Superior temporal gyrus (tissue), 1 donor: ENCODE measurements around the gene RPS16.

Source experiments
- DNase-seq: peaks from one replicate; pipeline ENCODE4 v3.0.0-alpha.2; 2016; ENCODE audit errors: extremely low spot score

Gene RPS16

DNA sequence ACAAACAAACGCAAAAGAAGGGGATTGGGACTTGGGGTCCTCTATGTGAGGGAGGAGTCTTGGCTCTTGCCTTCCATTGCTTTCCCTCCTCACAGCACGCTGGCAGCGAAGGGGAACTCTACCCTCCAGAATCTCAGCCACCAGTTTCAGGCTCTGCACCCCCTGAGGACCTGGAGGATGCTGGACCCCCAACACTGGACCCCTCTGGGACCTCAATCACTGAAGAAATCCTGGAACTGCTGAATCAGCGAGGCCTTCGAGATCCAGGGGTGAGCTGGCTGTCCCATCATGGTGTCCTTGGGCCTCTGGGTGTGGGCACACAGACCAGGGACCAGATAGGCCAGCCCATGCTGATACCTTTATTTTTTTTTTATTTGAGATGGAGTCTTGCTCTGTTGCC lies 13.7 kb downstream of the RPS16 start:
- no peak for DNase-seq

- no peak for DNase-seq
These were observed 15.0 kb downstream of the RPS16 start for GRCh38 chr19:39420769-39421168.

DNA sequence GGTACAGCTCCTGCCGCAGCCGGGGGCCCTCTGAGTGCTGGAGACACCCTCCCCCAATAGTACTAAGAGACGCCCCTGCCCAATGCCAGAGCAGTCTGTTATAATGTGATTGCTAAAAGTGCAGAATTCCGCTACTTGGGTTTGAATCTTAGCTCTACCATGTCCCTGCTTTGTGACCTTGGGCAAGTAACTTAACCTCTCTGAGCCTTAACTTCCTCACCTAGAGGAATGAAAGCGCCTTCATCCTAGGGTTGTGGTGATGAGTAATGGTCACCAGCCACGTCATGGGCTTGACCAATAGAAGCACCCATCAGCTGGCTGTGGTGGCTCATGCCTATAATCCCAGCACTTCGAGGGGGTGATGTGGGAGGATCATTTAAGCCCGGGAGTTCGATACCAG lies 16.7 kb downstream of the RPS16 start:
- no peak for DNase-seq

DNA sequence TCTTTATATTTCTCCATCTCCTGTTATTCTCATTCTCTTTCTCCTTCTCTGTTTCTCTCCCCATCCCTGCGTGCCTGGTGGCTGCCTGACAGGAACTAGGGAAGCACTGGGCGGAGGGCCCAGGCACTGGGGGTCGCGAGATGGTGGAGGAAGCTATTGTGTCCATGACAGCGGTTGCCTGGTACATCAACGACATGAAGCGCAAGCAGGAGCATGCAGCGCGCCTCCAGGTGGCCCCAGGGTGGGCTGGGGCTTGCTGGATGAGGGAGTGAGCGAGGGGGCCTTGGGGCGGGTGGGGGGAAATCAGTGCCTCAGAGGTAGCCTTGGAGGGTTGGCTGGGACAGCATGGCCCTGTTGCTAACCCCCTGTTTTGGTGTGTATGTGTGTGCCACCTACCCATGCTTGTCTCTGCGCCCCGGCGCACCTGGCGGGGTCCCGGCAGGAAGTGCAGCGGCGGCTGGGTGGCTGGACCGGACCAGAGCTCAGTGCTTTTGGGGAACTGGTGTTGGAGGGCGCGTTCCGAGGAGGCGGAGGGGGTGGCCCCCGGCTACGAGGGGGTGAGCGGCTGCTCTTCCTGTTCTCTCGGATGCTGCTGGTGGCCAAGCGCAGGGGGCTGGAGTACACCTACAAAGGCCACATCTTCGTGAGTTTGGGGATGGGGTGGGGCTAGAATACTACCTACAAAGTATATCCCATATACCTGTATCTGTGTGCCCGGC lies 18.1 kb downstream of the RPS16 start:
- DNase-seq, result no peak

- no peak for DNase-seq
These were observed 19.3 kb downstream of the RPS16 start for GRCh38 chr19:39416152-39417120.

- DNase-seq, result no peak
These were observed 20.4 kb downstream of the RPS16 start for GRCh38 chr19:39415111-39416046.

- DNase-seq, result no peak
These were observed 21.7 kb downstream of the RPS16 start for GRCh38 chr19:39413911-39414608.

- no peak for DNase-seq
These were observed 22.4 kb downstream of the RPS16 start for GRCh38 chr19:39413272-39413910.

DNA sequence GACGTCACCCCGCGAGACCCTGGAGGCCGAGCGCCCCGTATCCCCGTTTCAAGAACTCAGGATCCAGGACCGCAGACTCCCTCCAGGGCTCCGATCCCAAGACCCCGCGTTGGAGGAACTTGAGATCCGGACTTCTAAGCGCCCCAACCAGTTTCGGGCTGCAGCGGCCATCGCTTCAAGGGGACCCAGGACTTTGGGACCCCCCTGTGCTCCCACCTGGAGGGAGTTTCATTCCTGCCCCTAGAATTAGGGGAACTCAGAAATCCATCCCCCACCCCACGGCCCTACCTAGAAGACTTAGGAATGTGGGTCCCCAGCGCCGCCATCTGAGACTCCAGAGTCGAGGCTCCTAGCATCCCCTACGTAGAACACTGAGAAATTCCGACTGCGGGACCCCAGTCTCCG lies 22.9 kb downstream of the RPS16 start:
- DNase-seq, result no peak

DNA sequence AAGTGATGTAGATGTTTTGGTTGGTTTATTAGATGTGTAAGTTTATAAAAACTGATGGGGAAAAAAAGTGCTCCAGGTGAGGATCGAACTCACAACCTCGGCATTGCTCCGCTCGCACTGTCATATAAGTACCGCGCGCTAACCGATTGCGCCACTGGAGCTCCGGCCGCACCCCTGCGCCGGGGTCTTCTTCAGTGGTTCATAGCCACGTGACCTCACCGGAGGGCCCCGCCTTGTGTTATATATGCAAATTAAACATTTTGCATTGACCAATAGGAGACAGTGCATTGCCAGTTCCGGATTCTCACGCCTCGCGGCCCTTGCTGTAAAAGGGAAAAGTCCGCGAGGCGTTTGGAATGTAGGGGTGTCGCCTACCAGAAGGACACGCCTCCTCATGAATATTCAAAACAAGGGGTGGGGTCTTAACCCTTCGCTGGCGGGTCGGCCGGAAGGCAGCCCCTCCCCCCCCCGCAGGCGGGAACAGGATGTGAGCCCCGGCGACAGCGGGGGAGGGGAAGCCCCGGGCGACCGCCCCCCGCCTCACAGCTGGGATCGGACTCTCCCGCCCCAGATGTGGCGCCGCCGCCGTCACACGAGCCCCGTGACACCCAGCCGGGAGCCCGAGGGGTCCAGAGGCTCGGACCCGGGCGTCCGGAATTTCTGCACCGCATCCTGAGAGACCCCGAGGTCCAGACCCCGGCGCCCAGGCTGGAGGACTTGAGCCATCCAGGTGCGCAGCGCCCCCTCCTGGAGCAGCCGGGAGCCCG lies 23.5 kb downstream of the RPS16 start, which contains the start of gene PLEKHG2:
TSS of gene PLEKHG2 (plus strand) at position 570 of the 767 bp plus-strand sequence. CDS start 1,418 bp downstream, outside the sequence.
- peak; percentile 99 for DNase-seq

GRCh38 chr19:39411832-39412099 lies 24.0 kb downstream of the RPS16 start:
- peak; percentile 95 for DNase-seq

DNA sequence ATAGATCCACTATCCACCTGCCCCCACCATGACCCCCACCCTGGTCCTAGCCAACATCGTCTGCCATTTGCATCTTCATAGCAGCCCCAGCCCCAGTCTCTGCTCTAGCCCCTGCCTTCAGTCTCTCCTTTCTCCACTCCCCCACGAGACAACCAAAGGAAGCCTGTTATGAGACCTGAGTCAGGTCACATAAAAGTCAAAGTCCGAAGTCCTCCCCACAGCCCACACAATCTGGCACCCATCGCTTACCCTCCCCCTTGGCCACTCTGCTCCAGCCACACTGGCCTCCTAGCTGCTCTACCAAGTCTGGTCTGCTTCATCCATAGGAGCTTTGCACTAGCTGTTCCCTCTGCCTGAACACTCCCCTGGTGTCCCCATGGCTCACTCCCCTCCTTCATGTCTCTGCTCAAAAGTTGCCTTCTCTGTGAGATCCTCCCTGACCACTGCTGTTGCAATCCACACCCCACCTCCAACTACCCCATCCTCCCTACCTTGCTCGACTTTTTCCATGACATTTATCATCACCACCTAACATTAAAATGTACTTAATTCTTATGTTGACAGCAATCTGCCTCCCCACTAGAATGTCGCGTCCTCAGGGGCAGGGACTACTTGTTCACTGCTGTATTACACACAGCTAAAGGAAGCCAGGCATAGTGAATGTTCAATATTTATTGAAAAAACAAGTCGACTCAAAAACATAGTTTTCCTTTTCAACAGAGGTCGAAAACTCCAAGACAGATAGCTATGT lies 24.5 kb downstream of the RPS16 start:
- no peak for DNase-seq

DNA sequence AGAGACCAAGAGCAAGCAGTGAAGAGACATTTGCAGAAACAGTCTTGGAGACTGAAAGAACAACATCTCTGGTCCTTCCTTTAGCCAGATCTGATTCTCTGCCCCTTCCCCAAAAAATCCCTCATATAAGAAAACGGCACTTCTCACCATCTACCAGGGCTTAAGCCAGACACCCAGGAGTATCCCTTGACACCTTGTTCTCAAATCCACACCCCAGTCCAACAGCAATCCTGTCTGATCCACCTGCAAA lies 25.0 kb downstream of the RPS16 start:
- DNase-seq, result no peak

DNA sequence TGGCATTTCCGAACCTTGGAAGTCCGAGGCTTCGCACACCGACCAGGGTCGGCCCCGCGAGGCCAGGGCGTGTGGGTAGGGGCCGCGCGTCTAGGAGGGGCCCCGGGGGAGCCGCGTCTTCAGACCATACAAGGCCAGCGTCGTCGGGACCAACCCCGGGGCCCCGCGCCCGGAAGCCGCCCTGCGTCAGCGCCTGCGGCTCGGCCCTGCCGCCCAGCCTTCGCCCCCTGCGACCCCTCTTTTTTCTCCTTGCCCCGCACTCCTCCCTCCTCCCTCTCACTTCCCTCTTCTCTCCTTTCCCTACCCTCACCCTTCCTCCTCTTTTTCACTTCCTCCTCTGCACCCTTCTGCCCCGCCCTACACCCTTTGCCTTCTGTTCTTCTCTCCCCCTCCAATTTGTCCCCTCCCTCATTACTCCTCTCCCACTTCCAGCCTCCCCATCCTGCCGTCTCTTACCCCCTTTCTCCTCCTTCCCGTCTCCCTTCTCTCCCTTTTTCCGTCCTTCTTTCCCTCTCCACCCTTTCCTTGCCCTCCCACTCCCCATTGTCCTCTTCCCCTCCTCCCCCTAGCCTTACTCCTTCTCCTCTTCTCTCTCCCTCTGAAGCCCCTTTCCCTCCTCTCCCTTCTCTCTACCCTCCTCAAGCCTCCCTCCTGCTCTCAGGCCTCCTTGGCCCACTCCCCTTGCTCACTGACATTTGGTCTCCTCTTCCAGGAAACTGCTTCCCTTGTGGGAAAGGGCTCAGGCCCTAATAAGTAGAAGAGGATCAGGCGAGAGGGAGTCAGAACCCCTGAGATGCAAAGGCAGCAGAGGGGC lies 25.5 kb downstream of the RPS16 start:
- DNase-seq, result no peak

DNA sequence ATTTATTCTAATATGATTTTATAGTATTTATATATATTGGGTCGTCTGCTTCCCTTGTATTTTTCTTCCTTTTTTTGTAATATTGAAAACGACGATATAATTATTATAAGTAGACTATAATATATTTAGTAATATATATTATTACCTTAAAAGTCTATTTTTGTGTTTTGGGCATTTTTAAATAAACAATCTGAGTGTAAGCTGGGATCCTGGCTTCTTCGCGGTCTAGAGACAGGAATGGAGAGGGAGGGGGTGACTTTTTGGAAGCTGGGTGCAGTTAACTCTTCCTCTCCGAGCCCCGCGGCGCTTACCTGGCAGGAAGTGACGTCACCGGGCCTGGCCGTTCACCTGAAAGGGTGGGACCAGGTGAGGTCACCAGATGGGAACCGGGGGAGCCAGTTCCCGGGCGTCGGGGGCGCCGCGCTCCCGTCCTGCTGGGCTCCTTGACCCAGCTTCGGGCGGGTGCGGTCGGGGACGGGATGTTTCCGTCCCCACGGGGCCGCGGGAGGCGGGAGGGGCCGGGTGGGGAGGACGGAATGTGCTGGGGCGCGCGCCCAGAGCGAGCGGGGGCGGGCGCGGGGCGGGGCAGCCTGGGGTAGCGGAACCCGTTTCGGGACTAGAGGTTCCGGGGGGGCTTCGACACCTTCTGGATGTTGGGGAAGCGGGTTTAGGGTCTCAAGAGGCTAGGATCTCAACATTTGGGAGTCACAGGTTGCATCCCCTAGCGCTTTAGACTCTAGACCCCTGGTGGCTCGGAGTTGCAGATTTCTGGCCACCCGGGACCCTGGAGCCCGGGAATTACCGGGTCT lies 26.3 kb downstream of the RPS16 start:
- no peak for DNase-seq

DNA sequence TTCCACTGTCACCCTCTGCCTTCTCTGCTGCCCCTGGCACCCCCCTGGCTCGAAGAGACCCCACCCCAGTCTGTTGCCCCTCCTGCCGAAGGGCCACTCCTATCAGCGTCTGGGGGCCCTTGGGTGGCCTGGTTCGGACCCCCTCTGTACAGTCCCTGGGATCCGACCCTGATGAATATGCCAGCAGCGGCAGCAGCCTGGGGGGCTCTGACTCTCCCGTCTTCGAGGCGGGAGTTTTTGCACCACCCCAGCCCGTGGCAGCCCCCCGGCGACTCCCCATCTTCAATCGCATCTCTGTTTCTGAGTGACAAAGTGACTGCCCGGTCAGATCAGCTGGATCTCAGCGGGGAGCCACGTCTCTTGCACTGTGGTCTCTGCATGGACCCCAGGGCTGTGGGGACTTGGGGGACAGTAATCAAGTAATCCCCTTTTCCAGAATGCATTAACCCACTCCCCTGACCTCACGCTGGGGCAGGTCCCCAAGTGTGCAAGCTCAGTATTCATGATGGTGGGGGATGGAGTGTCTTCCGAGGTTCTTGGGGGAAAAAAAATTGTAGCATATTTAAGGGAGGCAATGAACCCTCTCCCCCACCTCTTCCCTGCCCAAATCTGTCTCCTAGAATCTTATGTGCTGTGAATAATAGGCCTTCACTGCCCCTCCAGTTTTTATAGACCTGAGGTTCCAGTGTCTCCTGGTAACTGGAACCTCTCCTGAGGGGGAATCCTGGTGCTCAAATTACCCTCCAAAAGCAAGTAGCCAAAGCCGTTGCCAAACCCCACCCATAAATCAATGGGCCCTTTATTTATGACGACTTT lies 27.1 kb downstream of the RPS16 start:
- no peak for DNase-seq
